Activated CD4-positive, alpha-beta T cell treated with anti-CD3 and anti-CD28 coated beads, Interleukin-2, Interleukin-6, amounts not matched to agents 100 ng/mL and 50 ng/mL, durations not matched to agents 16 hours and 8 hours (primary cell): ENCODE data around the gene NOS1AP.

ENCODE experiments used
- DNase-seq: peaks from one replicate; pipeline ENCODE4 v3.0.0-alpha.2; 2020

Gene NOS1AP

GRCh38 chr1:162141281-162142054, 72.0 kb downstream of the NOS1AP start:
- DNase-seq = no peak

GRCh38 chr1:162142968-162143367, 73.5 kb downstream of the NOS1AP start:
- no peak for DNase-seq

- DNase-seq = no peak
Observed at GRCh38 chr1:162144268-162144667, 74.8 kb downstream of the NOS1AP start.

- DNase-seq = no peak
Observed at GRCh38 chr1:162144853-162145252, 75.4 kb downstream of the NOS1AP start.

- no peak for DNase-seq
Observed at GRCh38 chr1:162145280-162145965, 75.9 kb downstream of the NOS1AP start.

GRCh38 chr1:162145966-162146696, 76.6 kb downstream of the NOS1AP start:
- no peak for DNase-seq

GRCh38 chr1:162147760-162148159, 78.3 kb downstream of the NOS1AP start:
- no peak for DNase-seq

- no peak for DNase-seq
Observed at GRCh38 chr1:162150112-162150511, 80.6 kb downstream of the NOS1AP start.

GRCh38 chr1:162151900-162152829, 82.7 kb downstream of the NOS1AP start:
- peak; percentile 36 for DNase-seq

- DNase-seq = no peak
Observed at GRCh38 chr1:162153374-162153773, 83.9 kb downstream of the NOS1AP start.

GRCh38 chr1:162157469-162157868, 88.0 kb downstream of the NOS1AP start:
- DNase-seq = no peak

- no peak for DNase-seq
Observed at GRCh38 chr1:162158624-162159271, 89.3 kb downstream of the NOS1AP start.

GRCh38 chr1:162159515-162159914, 90.0 kb downstream of the NOS1AP start:
- DNase-seq = no peak

GRCh38 chr1:162161916-162162550, 92.5 kb downstream of the NOS1AP start:
- no peak for DNase-seq

- no peak for DNase-seq
Observed at GRCh38 chr1:162165528-162165927, 96.0 kb downstream of the NOS1AP start.

GRCh38 chr1:162166917-162167615, 97.6 kb downstream of the NOS1AP start:
- no peak for DNase-seq

GRCh38 chr1:162168261-162168660, 98.8 kb downstream of the NOS1AP start:
- DNase-seq = no peak

GRCh38 chr1:162169031-162169790, 99.7 kb downstream of the NOS1AP start:
- DNase-seq = no peak

GRCh38 chr1:162171111-162171510, 101.6 kb downstream of the NOS1AP start:
- DNase-seq = no peak
